SK-N-SH (cell line): ENCODE measurements around the gene EDIL3. TPM values are rescaled to one million over a fixed set of nuclear protein-coding genes. Genes with fewer than 3 reads are reported as not detected.
A peak's percentile ranks its signal among the peaks of the same experiment; 100 is the strongest.

Experiments
- CTCF ChIA-PET: fragments of 300-600, 350-600 bp; formaldehyde crosslinking; extraction: SDS; loops from one replicate; lab custom pipeline; 2021; lab: Yijun Ruan, JAX
- POLR2A ChIA-PET: fragments of 350-600 bp; sonication (Branson Sonifier 250); formaldehyde crosslinking; extraction: SDS; loops from one replicate; lab custom pipeline; 2020; ENCODE audit warnings: antibody characterized with exemption, inconsistent platforms; lab: Yijun Ruan, JAX
- DNase-seq: peaks from one replicate; pipeline ENCODE4 v3.0.0; 2012
- H2AFZ ChIP-seq: fragments of 200-600 bp; sonication (generic); 2 replicates; pipeline ENCODE4 v1.8.1; 2016; ENCODE audit warnings: antibody characterized with exemption, mild to moderate bottlenecking, low read depth
- H3F3A ChIP-seq: fragments of 200-600 bp; sonication (generic); replicated peaks from 2 replicates; pipeline ENCODE3; 2016; ENCODE audit warnings: antibody characterized with exemption, mild to moderate bottlenecking; ENCODE audit not compliant: insufficient read depth
- H3K27ac ChIP-seq, 2 experiments: fragments of 200-500 bp in 1 of 2; fragments of 200-600 bp in 1 of 2; sonication (Bioruptor generic) in 1 of 2; sonication (generic), shearing (Covaris generic) in 1 of 2; 2 replicates each; pipeline versions ENCODE4 v1.5.1 to v1.6.1; 2014 to 2016; ENCODE audit warnings: low read depth in 2 of 2, inconsistent platforms in 1 of 2, low read length in 1 of 2, mild to moderate bottlenecking in 1 of 2, mixed read lengths in 1 of 2
- H3K27me3 ChIP-seq: fragments of 200-600 bp; sonication (generic), shearing (Covaris generic); 2 replicates; pipeline ENCODE4 v1.6.1; 2016; ENCODE audit warnings: mixed run types; ENCODE audit not compliant: insufficient read depth
- H3K36me3 ChIP-seq, 2 experiments: fragments of 200-500 bp in 1 of 2; fragments of 200-600 bp in 1 of 2; sonication (Bioruptor generic) in 1 of 2; sonication (generic) in 1 of 2; replicated peaks in 1 of 2; 2 replicates each; pipeline versions ENCODE3 to v1.5.1; 2014 to 2016; ENCODE audit warnings: low read length in 1 of 2, mild to moderate bottlenecking in 1 of 2; ENCODE audit not compliant: insufficient read depth in 2 of 2, control insufficient read depth in 1 of 2
- H3K4me1 ChIP-seq, 2 experiments: fragments of 200-500 bp in 1 of 2; fragments of 200-600 bp in 1 of 2; sonication (Bioruptor generic) in 1 of 2; sonication (generic), shearing (Covaris generic) in 1 of 2; 2 replicates each; pipeline versions ENCODE4 v1.5.1 to v1.6.1; 2014 to 2016; ENCODE audit warnings: low read depth in 1 of 2, low read length in 1 of 2, mixed run types in 1 of 2; ENCODE audit not compliant: insufficient read depth in 2 of 2, control insufficient read depth in 1 of 2
- H3K4me2 ChIP-seq: fragments of 200-600 bp; sonication (generic), shearing (Covaris generic); 2 replicates; pipeline ENCODE4 v1.6.1; 2017; ENCODE audit warnings: mixed run types
- H3K4me3 ChIP-seq, 2 experiments: fragments of 200-500 bp in 1 of 2; fragments of 200-600 bp in 1 of 2; sonication (Bioruptor generic) in 1 of 2; sonication (generic), shearing (Covaris generic) in 1 of 2; 2 replicates each; pipeline versions ENCODE4 v1.5.1 to v1.8.1; 2014 to 2016; ENCODE audit warnings: low read depth in 2 of 2, inconsistent platforms in 1 of 2, low read length in 1 of 2, mild to moderate bottlenecking in 1 of 2, mixed read lengths in 1 of 2, moderate library complexity in 1 of 2
- H3K79me2 ChIP-seq: fragments of 200-600 bp; sonication (generic); 2 replicates; pipeline ENCODE4 v1.8.1; 2017; ENCODE audit warnings: mild to moderate bottlenecking; ENCODE audit not compliant: insufficient read depth
- H3K9ac ChIP-seq: fragments of 200-600 bp; sonication (generic); 2 replicates; pipeline ENCODE4 v1.6.1; 2017; ENCODE audit warnings: mixed run types
- H3K9me2 ChIP-seq: fragments of 200-600 bp; sonication (generic); 2 replicates; pipeline ENCODE4 v1.6.1; 2017; ENCODE audit warnings: mixed run types
- H3K9me3 ChIP-seq: fragments of 200-600 bp; sonication (generic); 2 replicates; pipeline ENCODE4 v1.6.1; 2017; ENCODE audit warnings: mixed run types, mild to moderate bottlenecking, moderate library complexity
- H4K20me1 ChIP-seq: fragments of 200-600 bp; sonication (generic); 2 replicates; pipeline ENCODE4 v1.6.1; 2017; ENCODE audit warnings: mild to moderate bottlenecking, mixed run types; ENCODE audit not compliant: insufficient read depth
- ELF1 ChIP-seq: IDR thresholded peaks from 2 replicates; pipeline ENCODE4 v1.4.0; 2012
- EZH2phosphoT487 ChIP-seq: fragments of 200-600 bp; sonication (generic); IDR thresholded peaks from 2 replicates; pipeline ENCODE4 v1.6.1; 2017; ENCODE audit warnings: low read depth, mixed run types, mild to moderate bottlenecking, antibody characterized with exemption, moderate library complexity, borderline replicate concordance
- FOSL2 ChIP-seq: IDR thresholded peaks from 2 replicates; pipeline ENCODE4 v1.4.0; 2012; ENCODE audit warnings: low read depth, mild to moderate bottlenecking, moderate library complexity, borderline replicate concordance
- FOXJ3 ChIP-seq: sonication (generic); formaldehyde crosslinking; IDR thresholded peaks from 2 replicates; pipeline ENCODE4 v1.5.1; 2020; ENCODE audit warnings: mild to moderate bottlenecking, missing genetic modification reagents
- FOXM1 ChIP-seq: IDR thresholded peaks from 2 replicates; pipeline ENCODE4 v1.4.0; 2012; ENCODE audit warnings: low read depth, mild to moderate bottlenecking
- GATA2 ChIP-seq: sonication (generic); formaldehyde crosslinking; IDR thresholded peaks from 2 replicates; pipeline ENCODE4 v1.5.0; 2020; ENCODE audit warnings: mild to moderate bottlenecking, missing genetic modification reagents
- MAX ChIP-seq: IDR thresholded peaks from 2 replicates; pipeline ENCODE4 v1.4.0; 2012; ENCODE audit warnings: low read depth
- MEF2A ChIP-seq: IDR thresholded peaks from 2 replicates; pipeline ENCODE4 v1.4.0; 2012; ENCODE audit warnings: low read depth, borderline replicate concordance
- MXI1 ChIP-seq: IDR thresholded peaks from 2 replicates; pipeline ENCODE4 v1.6.1; 2012; ENCODE audit warnings: mild to moderate bottlenecking, low read depth, low read length, improper control_type of control experiment
- NFIC ChIP-seq: IDR thresholded peaks from 2 replicates; pipeline ENCODE4 v1.4.0; 2012; ENCODE audit warnings: borderline replicate concordance
- NRF1 ChIP-seq: IDR thresholded peaks from 2 replicates; pipeline ENCODE4 v1.6.1; 2012; ENCODE audit warnings: low read depth, mild to moderate bottlenecking, low read length
- POLR2AphosphoS5 ChIP-seq: IDR thresholded peaks from 2 replicates; pipeline ENCODE4 v1.6.1; 2012; ENCODE audit warnings: low read depth, low read length
- RAD21 ChIP-seq: IDR thresholded peaks from 2 replicates; pipeline ENCODE4 v1.6.1; 2012; ENCODE audit warnings: mild to moderate bottlenecking, low read length
- RCOR1 ChIP-seq: fragments of 150-350 bp; IDR thresholded peaks from 2 replicates; pipeline ENCODE4 v1.6.1; 2017; ENCODE audit warnings: antibody characterized with exemption, low read length
- RFX5 ChIP-seq: IDR thresholded peaks from 2 replicates; pipeline ENCODE4 v1.6.1; 2012; ENCODE audit warnings: mild to moderate bottlenecking, improper control_type of control experiment, low read length
- RXRA ChIP-seq: IDR thresholded peaks from 2 replicates; pipeline ENCODE4 v1.4.0; 2012; ENCODE audit warnings: low read depth, mild to moderate bottlenecking, borderline replicate concordance
- SMC3 ChIP-seq: IDR thresholded peaks from 2 replicates; pipeline ENCODE4 v1.6.1; 2012; ENCODE audit warnings: low read depth, low read length, improper control_type of control experiment
- TAF1 ChIP-seq: IDR thresholded peaks from 2 replicates; pipeline ENCODE4 v1.6.1; 2012; ENCODE audit warnings: low read depth, mild to moderate bottlenecking, low read length, moderate library complexity, borderline replicate concordance
- TEAD4 ChIP-seq: IDR thresholded peaks from 2 replicates; pipeline ENCODE4 v1.4.0; 2012; ENCODE audit warnings: mild to moderate bottlenecking, borderline replicate concordance; ENCODE audit not compliant: insufficient read depth
- YY1 ChIP-seq: IDR thresholded peaks from 2 replicates; pipeline ENCODE4 v1.4.0; 2012; ENCODE audit warnings: low read depth, mild to moderate bottlenecking
- WGBS: methylation state at CpG from one replicate; pipeline ENCODE4 v1.1.6; 2017; ENCODE audit warnings: low lambda C conversion rate; 5-methylcytosine and 5-hydroxymethylcytosine counted together
- polyA plus RNA-seq, 3 experiments: library from polyadenylated mRNA; depleted of rRNA; stranded (reverse); fragments of >200 nt; gene quantifications; 2 replicates each; pipeline ENCODE4 v1.2.3, GENCODE V29; 2012
- TF ChIP-seq, protein P1 (sequence below): IDR thresholded peaks from 2 replicates; pipeline ENCODE4; 2012
- TF ChIP-seq, protein P2 (sequence below): fragments of 150-350 bp; IDR thresholded peaks from 2 replicates; pipeline ENCODE4 v1.6.1; 2017; ENCODE audit warnings: antibody characterized with exemption, low read length, low read depth, borderline replicate concordance
- TF ChIP-seq, protein P3 (sequence below): fragments of 150-350 bp; IDR thresholded peaks from 2 replicates; pipeline ENCODE4 v1.6.1; 2016; ENCODE audit warnings: mild to moderate bottlenecking, low read depth, low read length
- TF ChIP-seq, protein P4 (sequence below): fragments of 200-600 bp; sonication (generic); IDR thresholded peaks from 2 replicates; pipeline ENCODE4 v1.6.1; 2017; ENCODE audit warnings: antibody characterized with exemption, mild to moderate bottlenecking, moderate library complexity

Gene EDIL3
- polyA plus RNA-seq, 1 of the 3 experiments (the other 2 are of a cell fraction): 51.5 TPM

DNA sequence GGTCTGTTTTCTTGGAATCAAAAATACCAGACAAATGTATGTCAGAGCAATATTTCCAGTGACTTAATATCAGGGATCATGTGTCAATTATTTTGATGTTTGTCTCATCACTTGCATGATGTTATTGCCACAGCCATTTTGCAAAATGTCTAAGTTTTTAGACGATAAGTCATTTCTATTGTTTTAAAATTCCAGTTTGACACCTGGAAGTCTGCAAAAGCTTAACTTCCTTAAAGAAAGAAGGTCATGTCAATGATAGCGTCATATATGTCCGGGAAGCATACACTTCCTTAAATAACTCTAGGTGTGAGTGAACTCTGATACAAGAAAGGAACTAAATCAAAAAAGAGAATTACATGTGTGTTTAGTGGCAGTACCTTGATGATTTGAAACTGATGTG is 259.5 kb downstream of the EDIL3 start (continued):
- TF ChIP-seq MAX: no peak

DNA sequence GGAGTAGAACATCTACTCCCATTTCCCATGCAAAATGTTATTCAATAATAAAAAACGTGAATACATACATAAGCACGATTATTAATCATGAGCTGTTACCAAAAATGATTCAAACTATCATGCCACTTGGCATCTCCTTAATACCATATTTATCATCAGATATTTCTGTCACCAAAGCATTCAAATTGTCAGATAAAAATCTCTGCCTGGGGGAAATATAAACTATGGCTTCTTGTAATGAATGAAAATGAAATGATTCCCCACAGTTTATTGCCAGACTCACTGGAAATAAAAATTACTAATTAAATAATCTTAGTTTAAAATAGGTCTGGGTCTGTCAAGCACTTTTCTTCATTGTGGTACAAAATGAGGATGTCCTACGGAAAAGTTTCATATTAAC is 265.4 kb downstream of the EDIL3 start:
- H2AFZ ChIP-seq: no peak overlapping the region
- no peak overlapping the region for H3K9ac ChIP-seq
- H3F3A ChIP-seq: peaks cover 12% of the 10 kb centered on the region
- H3K27me3 ChIP-seq: no peaks in the 10 kb centered on the region
- no peaks in the 10 kb centered on the region for H3K9me2 ChIP-seq
- ChIA-PET POLR2A (no interaction called here), CTCF (no interaction called here)
- H4K20me1 ChIP-seq: no peaks in the 10 kb centered on the region
- peak; percentile 22 for DNase-seq
- peaks cover 0 to 2% of the 10 kb centered on the region in 2 experiments; a peak in 2 of 4 replicates for H3K4me1 ChIP-seq
- H3K4me3 ChIP-seq: no peak overlapping the region
- peaks cover 0 to 14% of the 10 kb centered on the region in 2 experiments for H3K36me3 ChIP-seq
- no peak overlapping the region for H3K4me2 ChIP-seq
- H3K27ac ChIP-seq: no peak overlapping the region; a peak in 1 of 4 replicates
- H3K79me2 ChIP-seq: no peaks in the 10 kb centered on the region; the same call in none of the 2 replicates
- no peaks in the 10 kb centered on the region for H3K9me3 ChIP-seq
- 11% methylated on average over 3 of the region's 3 CpGs for WGBS
- TF ChIP-seq, protein P1, sequence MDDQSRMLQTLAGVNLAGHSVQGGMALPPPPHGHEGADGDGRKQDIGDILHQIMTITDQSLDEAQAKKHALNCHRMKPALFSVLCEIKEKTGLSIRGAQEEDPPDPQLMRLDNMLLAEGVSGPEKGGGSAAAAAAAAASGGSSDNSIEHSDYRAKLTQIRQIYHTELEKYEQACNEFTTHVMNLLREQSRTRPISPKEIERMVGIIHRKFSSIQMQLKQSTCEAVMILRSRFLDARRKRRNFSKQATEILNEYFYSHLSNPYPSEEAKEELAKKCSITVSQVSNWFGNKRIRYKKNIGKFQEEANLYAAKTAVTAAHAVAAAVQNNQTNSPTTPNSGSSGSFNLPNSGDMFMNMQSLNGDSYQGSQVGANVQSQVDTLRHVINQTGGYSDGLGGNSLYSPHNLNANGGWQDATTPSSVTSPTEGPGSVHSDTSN: peak; percentile 81
- no peak for TF ChIP-seq FOXM1
- TF ChIP-seq EZH2phosphoT487: no peak
- TF ChIP-seq FOXJ3 (CRISPR knock-in tag): no peak
- TF ChIP-seq, protein P2, sequence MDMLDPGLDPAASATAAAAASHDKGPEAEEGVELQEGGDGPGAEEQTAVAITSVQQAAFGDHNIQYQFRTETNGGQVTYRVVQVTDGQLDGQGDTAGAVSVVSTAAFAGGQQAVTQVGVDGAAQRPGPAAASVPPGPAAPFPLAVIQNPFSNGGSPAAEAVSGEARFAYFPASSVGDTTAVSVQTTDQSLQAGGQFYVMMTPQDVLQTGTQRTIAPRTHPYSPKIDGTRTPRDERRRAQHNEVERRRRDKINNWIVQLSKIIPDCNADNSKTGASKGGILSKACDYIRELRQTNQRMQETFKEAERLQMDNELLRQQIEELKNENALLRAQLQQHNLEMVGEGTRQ: no peak
- TF ChIP-seq TAF1: no peak
- TF ChIP-seq TEAD4: 0 out of 2 replicates have a peak, but pooled peaks have one; percentile 39
- no peak for TF ChIP-seq RFX5
- TF ChIP-seq RCOR1: no peak
- TF ChIP-seq, protein P3, sequence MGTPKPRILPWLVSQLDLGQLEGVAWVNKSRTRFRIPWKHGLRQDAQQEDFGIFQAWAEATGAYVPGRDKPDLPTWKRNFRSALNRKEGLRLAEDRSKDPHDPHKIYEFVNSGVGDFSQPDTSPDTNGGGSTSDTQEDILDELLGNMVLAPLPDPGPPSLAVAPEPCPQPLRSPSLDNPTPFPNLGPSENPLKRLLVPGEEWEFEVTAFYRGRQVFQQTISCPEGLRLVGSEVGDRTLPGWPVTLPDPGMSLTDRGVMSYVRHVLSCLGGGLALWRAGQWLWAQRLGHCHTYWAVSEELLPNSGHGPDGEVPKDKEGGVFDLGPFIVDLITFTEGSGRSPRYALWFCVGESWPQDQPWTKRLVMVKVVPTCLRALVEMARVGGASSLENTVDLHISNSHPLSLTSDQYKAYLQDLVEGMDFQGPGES: no peak
- no peak for TF ChIP-seq YY1
- TF ChIP-seq MEF2A: no peak
- TF ChIP-seq NRF1: no peak
- peak; percentile 35; the same call in 1 of the 2 replicates for TF ChIP-seq NFIC
- TF ChIP-seq MXI1: no peak
- TF ChIP-seq GATA2: no peak; the same call in 1 of the 2 replicates
- no peak for TF ChIP-seq RAD21
- no peak for TF ChIP-seq SMC3
- no peak for TF ChIP-seq MAX
- TF ChIP-seq ELF1: no peak
- no peak for TF ChIP-seq FOSL2
- TF ChIP-seq, protein P4, sequence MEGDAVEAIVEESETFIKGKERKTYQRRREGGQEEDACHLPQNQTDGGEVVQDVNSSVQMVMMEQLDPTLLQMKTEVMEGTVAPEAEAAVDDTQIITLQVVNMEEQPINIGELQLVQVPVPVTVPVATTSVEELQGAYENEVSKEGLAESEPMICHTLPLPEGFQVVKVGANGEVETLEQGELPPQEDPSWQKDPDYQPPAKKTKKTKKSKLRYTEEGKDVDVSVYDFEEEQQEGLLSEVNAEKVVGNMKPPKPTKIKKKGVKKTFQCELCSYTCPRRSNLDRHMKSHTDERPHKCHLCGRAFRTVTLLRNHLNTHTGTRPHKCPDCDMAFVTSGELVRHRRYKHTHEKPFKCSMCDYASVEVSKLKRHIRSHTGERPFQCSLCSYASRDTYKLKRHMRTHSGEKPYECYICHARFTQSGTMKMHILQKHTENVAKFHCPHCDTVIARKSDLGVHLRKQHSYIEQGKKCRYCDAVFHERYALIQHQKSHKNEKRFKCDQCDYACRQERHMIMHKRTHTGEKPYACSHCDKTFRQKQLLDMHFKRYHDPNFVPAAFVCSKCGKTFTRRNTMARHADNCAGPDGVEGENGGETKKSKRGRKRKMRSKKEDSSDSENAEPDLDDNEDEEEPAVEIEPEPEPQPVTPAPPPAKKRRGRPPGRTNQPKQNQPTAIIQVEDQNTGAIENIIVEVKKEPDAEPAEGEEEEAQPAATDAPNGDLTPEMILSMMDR: no peak
- TF ChIP-seq RXRA: no peak
- TF ChIP-seq POLR2AphosphoS5: no peak
